Esophagus muscularis mucosa (tissue), 4 donors: ENCODE results near the gene FAM47A. TPM values are rescaled to one million over a fixed set of nuclear protein-coding genes. Genes with fewer than 3 reads are reported as not detected.

Source experiments
- DNase-seq: peaks from one replicate; pipeline ENCODE4 v3.0.0-alpha.2; 2017; ENCODE audit errors: extremely low spot score
- H3K27ac ChIP-seq, 4 donors: fragments of 200-600 bp; sonication (generic); replicated peaks in 1 of 4; 1 replicate in 3 of 4; 2 replicates in 1 of 4; pipeline ENCODE4 v1.5.1; 2016 to 2019; ENCODE audit warnings: mild to moderate bottlenecking in 1 of 4
- H3K27me3 ChIP-seq, 4 donors: fragments of 200-600 bp; sonication (generic); one replicate each; pipeline versions ENCODE4 v1.5.1 to v1.6.0; 2016 to 2019
- H3K36me3 ChIP-seq, 4 donors: fragments of 200-600 bp; sonication (generic); one replicate each; pipeline ENCODE4 v1.5.1; 2016 to 2019
- H3K4me1 ChIP-seq, 4 donors: fragments of 200-600 bp; sonication (generic); one replicate each; pipeline ENCODE4 v1.5.1; 2016 to 2019
- H3K4me3 ChIP-seq, 4 donors: fragments of 200-600 bp; sonication (generic); 1 replicate in 2 of 4; 2 replicates in 2 of 4; pipeline ENCODE4 v1.5.1; 2016 to 2019; ENCODE audit warnings: mild to moderate bottlenecking in 4 of 4, moderate library complexity in 1 of 4
- H3K9me3 ChIP-seq, 4 donors: fragments of 200-600 bp; sonication (generic); 1 replicate in 3 of 4; 2 replicates in 1 of 4; pipeline ENCODE4 v1.5.1; 2016 to 2019
- EP300 ChIP-seq: sonication (generic); formaldehyde crosslinking; IDR thresholded peaks from one replicate; pipeline ENCODE4 v1.6.1; 2017; ENCODE audit warnings: antibody characterized with exemption
- POLR2A ChIP-seq: fragments of 450-650 bp; IDR thresholded peaks from one replicate; pipeline ENCODE4 v1.6.1; 2017; ENCODE audit warnings: antibody characterized with exemption, moderate library complexity, mild to moderate bottlenecking, low read depth
- POLR2AphosphoS5 ChIP-seq, 2 donors: sonication (generic); formaldehyde crosslinking; IDR thresholded peaks; one replicate each; pipeline ENCODE4 v1.6.1; 2017; ENCODE audit warnings: antibody characterized with exemption in 2 of 2
- WGBS: methylation state at CpG from one replicate; pipeline ENCODE4 v1.1.5; 2018; 5-methylcytosine and 5-hydroxymethylcytosine counted together
- intact Hi-C: fragments of 100-400 bp; cut with DNase I; formaldehyde crosslinking; loops from one replicate; pipeline ENCODE4 v1.15.1; 2023
- total RNA-seq, 4 donors: library from RNA; depleted of rRNA; stranded (reverse); fragments of >200 nt; gene quantifications; one replicate each; pipeline versions ENCODE4 v1.1.0 to v1.2.1, GENCODE V29; 2016
- TF ChIP-seq, protein P1 (sequence below), 3 experiments: fragments of 200-600 bp in 2 of 3; fragments of 450-650 bp in 1 of 3; sonication (generic) in 2 of 3; IDR thresholded peaks; one replicate each; pipeline ENCODE4 v1.5.1; 2017 to 2019; ENCODE audit warnings: antibody characterized with exemption in 3 of 3, mild to moderate bottlenecking in 2 of 3, moderate library complexity in 1 of 3

Gene FAM47A
- not detected for total RNA-seq

- H3K9me3 ChIP-seq: no peaks in the 10 kb centered on the region
- H3K4me3 ChIP-seq: no peak within 1 kb of the TSS
- intact Hi-C loops: no loop called here
- no peak within 1 kb of the TSS for H3K27ac ChIP-seq
- no peaks in the 10 kb centered on the region for H3K27me3 ChIP-seq
- WGBS: 78% methylated on average over 25 of the region's 25 CpGs
- TF ChIP-seq EP300: no peak
- no peak for TF ChIP-seq POLR2AphosphoS5 (IDR thresholded peaks at IDR 0.05)
- TF ChIP-seq, protein P1, sequence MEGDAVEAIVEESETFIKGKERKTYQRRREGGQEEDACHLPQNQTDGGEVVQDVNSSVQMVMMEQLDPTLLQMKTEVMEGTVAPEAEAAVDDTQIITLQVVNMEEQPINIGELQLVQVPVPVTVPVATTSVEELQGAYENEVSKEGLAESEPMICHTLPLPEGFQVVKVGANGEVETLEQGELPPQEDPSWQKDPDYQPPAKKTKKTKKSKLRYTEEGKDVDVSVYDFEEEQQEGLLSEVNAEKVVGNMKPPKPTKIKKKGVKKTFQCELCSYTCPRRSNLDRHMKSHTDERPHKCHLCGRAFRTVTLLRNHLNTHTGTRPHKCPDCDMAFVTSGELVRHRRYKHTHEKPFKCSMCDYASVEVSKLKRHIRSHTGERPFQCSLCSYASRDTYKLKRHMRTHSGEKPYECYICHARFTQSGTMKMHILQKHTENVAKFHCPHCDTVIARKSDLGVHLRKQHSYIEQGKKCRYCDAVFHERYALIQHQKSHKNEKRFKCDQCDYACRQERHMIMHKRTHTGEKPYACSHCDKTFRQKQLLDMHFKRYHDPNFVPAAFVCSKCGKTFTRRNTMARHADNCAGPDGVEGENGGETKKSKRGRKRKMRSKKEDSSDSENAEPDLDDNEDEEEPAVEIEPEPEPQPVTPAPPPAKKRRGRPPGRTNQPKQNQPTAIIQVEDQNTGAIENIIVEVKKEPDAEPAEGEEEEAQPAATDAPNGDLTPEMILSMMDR (IDR thresholded peaks at IDR 0.05): no peak
- TF ChIP-seq POLR2A: no peak
- DNase-seq: no peak
- H3K4me1 ChIP-seq: no peaks in the 10 kb centered on the region
- no peaks in the 10 kb centered on the region for H3K36me3 ChIP-seq
These were observed at the start of gene FAM47A for GRCh38 chrX:34132028-34132427. Gene FAM47A (minus strand): TSS chrX:34132314. CDS start chrX:34132278, 36 bp downstream.

GRCh38 chrX:34147345-34147744 is 15.2 kb upstream of the FAM47A start:
- no peaks in the 10 kb centered on the region for H3K4me1 ChIP-seq
- H3K27ac ChIP-seq: no peak overlapping the region
- no peak for TF ChIP-seq EP300
- TF ChIP-seq, protein P1 (IDR thresholded peaks at IDR 0.05): no peak
- no peak for TF ChIP-seq POLR2AphosphoS5 (IDR thresholded peaks at IDR 0.05)
- TF ChIP-seq POLR2A: no peak
- H3K9me3 ChIP-seq: no peaks in the 10 kb centered on the region
- no peak for DNase-seq
- no peaks in the 10 kb centered on the region for H3K36me3 ChIP-seq
- no peaks in the 10 kb centered on the region for H3K27me3 ChIP-seq
- intact Hi-C loops: no loop called here
- WGBS: 85% methylated on average over 4 of the region's 9 CpGs
- H3K4me3 ChIP-seq: no peak overlapping the region

DNA sequence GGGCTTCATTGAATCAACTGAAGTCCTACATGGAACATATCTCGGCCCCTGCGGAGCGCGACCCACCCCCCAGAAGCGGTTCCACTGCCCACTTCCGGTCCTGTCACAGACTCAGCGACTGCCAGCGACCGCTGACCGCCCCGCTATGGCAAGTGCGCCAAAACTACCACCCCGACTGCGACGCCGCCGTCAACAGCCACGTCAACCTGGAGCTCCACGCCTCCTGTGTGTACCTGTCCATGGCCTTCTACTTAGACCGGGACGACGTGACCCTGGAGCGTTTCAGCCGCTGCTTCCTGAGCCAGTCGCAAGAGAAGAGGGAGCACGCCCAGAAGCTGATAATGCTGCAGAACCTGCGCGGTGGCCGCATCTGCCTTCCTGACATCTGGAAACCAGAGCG is 14.8 kb upstream of the FAM47A start:
- H3K27ac ChIP-seq: no peak overlapping the region
- intact Hi-C loops: no loop called here
- no peak for DNase-seq
- TF ChIP-seq POLR2AphosphoS5 (IDR thresholded peaks at IDR 0.05): no peak
- TF ChIP-seq POLR2A: no peak
- no peak for TF ChIP-seq EP300
- TF ChIP-seq, protein P1 (IDR thresholded peaks at IDR 0.05): no peak
- WGBS: 78% methylated on average over 22 of the region's 30 CpGs
- no peak overlapping the region for H3K4me3 ChIP-seq
- no peaks in the 10 kb centered on the region for H3K36me3 ChIP-seq
- no peaks in the 10 kb centered on the region for H3K4me1 ChIP-seq
- no peaks in the 10 kb centered on the region for H3K9me3 ChIP-seq
- H3K27me3 ChIP-seq: no peaks in the 10 kb centered on the region

DNA sequence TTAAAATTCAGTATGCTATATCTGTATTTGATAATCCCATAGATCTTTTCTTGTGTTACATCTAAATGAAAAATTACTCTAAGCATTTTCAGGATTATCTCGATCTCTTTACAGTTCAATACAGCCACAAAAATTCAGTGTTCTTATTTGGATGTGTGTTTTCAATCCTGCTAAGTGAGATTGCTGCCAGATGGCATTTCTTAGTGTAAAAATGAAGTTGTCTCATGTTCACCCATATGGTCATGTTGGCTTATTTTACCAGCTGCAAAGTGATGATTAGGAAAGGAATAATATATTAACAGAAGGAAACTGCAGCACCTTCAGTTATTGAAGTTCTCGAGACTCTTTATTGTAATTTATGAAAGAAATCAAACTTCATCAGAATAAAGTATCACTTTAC is 12.1 kb upstream of the FAM47A start:
- Histone ChIP-seq H3K27me3 (no peaks in the 10 kb centered on the region), H3K9me3 (no peaks in the 10 kb centered on the region), H3K27ac (no peak overlapping the region), H3K4me3 (no peak overlapping the region), H3K4me1 (no peaks in the 10 kb centered on the region), H3K36me3 (no peaks in the 10 kb centered on the region)
- 55% methylated on average over 2 of the region's 2 CpGs for WGBS
- DNase-seq: no peak
- TF ChIP-seq POLR2AphosphoS5 (IDR thresholded peaks at IDR 0.05): no peak
- TF ChIP-seq, protein P1 (IDR thresholded peaks at IDR 0.05): no peak
- no peak for TF ChIP-seq EP300
- intact Hi-C loops: no loop called here

GRCh38 chrX:34140816-34141215 is 8.7 kb upstream of the FAM47A start:
- H3K27ac ChIP-seq: no peak overlapping the region
- H3K4me3 ChIP-seq: no peak overlapping the region
- no peaks in the 10 kb centered on the region for H3K4me1 ChIP-seq
- intact Hi-C loops: no loop called here
- H3K27me3 ChIP-seq: no peaks in the 10 kb centered on the region
- 45% methylated on average over 1 of the region's 1 CpG for WGBS
- DNase-seq: no peak
- H3K36me3 ChIP-seq: no peaks in the 10 kb centered on the region
- H3K9me3 ChIP-seq: no peaks in the 10 kb centered on the region
- TF ChIP-seq, protein P1 (IDR thresholded peaks at IDR 0.05): no peak
